H9 (cell line): ENCODE data around the gene MROH2A. TPM values are rescaled to one million over a fixed set of nuclear protein-coding genes. Genes with fewer than 3 reads are reported as not detected.

Experiments used
- DNase-seq: peaks from one replicate; pipeline ENCODE4 v3.0.0-alpha.2; 2017
- H2AFZ ChIP-seq: one replicate; pipeline ENCODE4 v1.6.1; 2013; ENCODE audit warnings: mild to moderate bottlenecking, low read length, control low read depth, moderate library complexity
- H2AK5ac ChIP-seq: 2 replicates; pipeline ENCODE4 v1.6.1; 2013; ENCODE audit warnings: low read length, control low read depth, mixed read lengths; ENCODE audit not compliant: insufficient read length
- H2BK120ac ChIP-seq: one replicate; pipeline ENCODE4 v1.6.1; 2013; ENCODE audit warnings: low read depth, mild to moderate bottlenecking, low read length, control low read depth, inconsistent platforms; ENCODE audit not compliant: poor library complexity, severe bottlenecking
- H2BK12ac ChIP-seq: 2 replicates; pipeline ENCODE4 v1.6.1; 2013; ENCODE audit warnings: low read length, control low read depth, mixed read lengths, low read depth; ENCODE audit not compliant: insufficient read length
- H2BK15ac ChIP-seq: 2 replicates; pipeline ENCODE4 v1.6.1; 2013; ENCODE audit warnings: low read depth, low read length, control low read depth
- H2BK20ac ChIP-seq: one replicate; pipeline ENCODE4 v1.6.1; 2013; ENCODE audit warnings: low read depth, mild to moderate bottlenecking, low read length, control low read depth, inconsistent platforms; ENCODE audit not compliant: poor library complexity, severe bottlenecking
- H2BK5ac ChIP-seq: 2 replicates; pipeline ENCODE4 v1.6.1; 2013; ENCODE audit warnings: low read length, control low read depth, mixed read lengths; ENCODE audit not compliant: insufficient read length
- H3K14ac ChIP-seq: 2 replicates; pipeline ENCODE4 v1.6.1; 2013; ENCODE audit warnings: low read length, control low read depth; ENCODE audit not compliant: insufficient read depth
- H3K18ac ChIP-seq: 2 replicates; pipeline ENCODE4 v1.6.1; 2013; ENCODE audit warnings: low read depth, mild to moderate bottlenecking, mixed read lengths, low read length, control low read depth; ENCODE audit not compliant: insufficient read length
- H3K23ac ChIP-seq: 2 replicates; pipeline ENCODE4 v1.6.1; 2013; ENCODE audit warnings: low read length, control low read depth, mixed read lengths, low read depth; ENCODE audit not compliant: insufficient read length
- H3K23me2 ChIP-seq: 2 replicates; pipeline ENCODE4 v1.6.1; 2013; ENCODE audit warnings: low read depth, mild to moderate bottlenecking, mixed read lengths, low read length, control low read depth; ENCODE audit not compliant: insufficient read length, poor library complexity, severe bottlenecking
- H3K27ac ChIP-seq: 2 replicates; pipeline ENCODE4 v1.5.1; 2013; ENCODE audit warnings: low read length, control low read depth, mixed read lengths, low read depth; ENCODE audit not compliant: insufficient read length
- H3K27me3 ChIP-seq: 2 replicates; pipeline ENCODE4 v1.6.1; 2013; ENCODE audit warnings: low read length, control low read depth, inconsistent platforms; ENCODE audit not compliant: insufficient read depth
- H3K4ac ChIP-seq: 2 replicates; pipeline ENCODE4 v1.6.1; 2013; ENCODE audit warnings: low read depth, mild to moderate bottlenecking, control low read depth, inconsistent platforms, low read length, moderate library complexity
- H3K4me1 ChIP-seq: 2 replicates; pipeline ENCODE4 v1.6.1; 2013; ENCODE audit warnings: low read length, control low read depth, inconsistent platforms; ENCODE audit not compliant: insufficient read depth
- H3K4me2 ChIP-seq: 2 replicates; pipeline ENCODE4 v1.6.1; 2013; ENCODE audit warnings: low read length, control low read depth, mixed read lengths; ENCODE audit not compliant: insufficient read length, insufficient read depth
- H3K56ac ChIP-seq: 2 replicates; pipeline ENCODE4 v1.6.1; 2013; ENCODE audit warnings: low read depth, mild to moderate bottlenecking, mixed read lengths, low read length, control low read depth; ENCODE audit not compliant: insufficient read length
- H3K79me1 ChIP-seq: 2 replicates; pipeline ENCODE4 v1.6.1; 2013; ENCODE audit warnings: low read depth, mild to moderate bottlenecking, moderate library complexity, low read length, control low read depth, inconsistent platforms; ENCODE audit not compliant: insufficient read depth, poor library complexity, severe bottlenecking
- H3K79me2 ChIP-seq: 2 replicates; pipeline ENCODE4 v1.6.1; 2013; ENCODE audit warnings: low read length, control low read depth, inconsistent platforms; ENCODE audit not compliant: insufficient read depth
- H3K9ac ChIP-seq: 2 replicates; pipeline ENCODE4 v1.6.1; 2013; ENCODE audit warnings: low read length, control low read depth, mixed read lengths; ENCODE audit not compliant: insufficient read length; ENCODE audit errors: extremely low read depth
- H3K9me3 ChIP-seq: one replicate; pipeline ENCODE4 v1.6.1; 2013; ENCODE audit warnings: low read depth, low read length, inconsistent platforms; ENCODE audit not compliant: control insufficient read depth
- H3T11ph ChIP-seq: one replicate; pipeline ENCODE4 v1.6.1; 2013; ENCODE audit warnings: mild to moderate bottlenecking, low read length, control low read depth, inconsistent platforms
- H4K20me1 ChIP-seq: one replicate; pipeline ENCODE4 v1.6.1; 2013; ENCODE audit not compliant: control insufficient read depth, insufficient read length, insufficient read depth
- H4K5ac ChIP-seq: 2 replicates; pipeline ENCODE4 v1.6.1; 2013; ENCODE audit warnings: low read depth, mild to moderate bottlenecking, mixed read lengths, low read length, control low read depth; ENCODE audit not compliant: insufficient read length
- H4K8ac ChIP-seq: replicated peaks from 2 replicates; pipeline ENCODE4 v1.6.1; 2013; ENCODE audit warnings: low read length, control low read depth, mixed read lengths, low read depth; ENCODE audit not compliant: insufficient read length
- H4K91ac ChIP-seq: 2 replicates; pipeline ENCODE4 v1.6.1; 2013; ENCODE audit warnings: low read depth, mild to moderate bottlenecking, moderate library complexity, mixed read lengths, low read length, control low read depth; ENCODE audit not compliant: insufficient read length
- H3K27ac Mint-ChIP-seq, 3 experiments: 2 replicates in 2 of 3; 3 replicates in 1 of 3; pipeline ENCODE4 v1.8.0; 2020 to 2021; ENCODE audit warnings: mixed read lengths in 3 of 3, mild to moderate bottlenecking in 1 of 3, moderate library complexity in 1 of 3
- H3K27me3 Mint-ChIP-seq: 2 replicates; pipeline ENCODE4 v1.8.0; 2021; ENCODE audit warnings: low read depth, mild to moderate bottlenecking, moderate library complexity, mixed read lengths
- H3K36me3 Mint-ChIP-seq, 3 experiments: 2 replicates in 2 of 3; 3 replicates in 1 of 3; pipeline ENCODE4 v1.8.0; 2020 to 2021; ENCODE audit warnings: low read depth in 3 of 3, mixed read lengths in 3 of 3; ENCODE audit not compliant: insufficient read depth in 1 of 3
- H3K4me1 Mint-ChIP-seq, 2 experiments: 2 replicates each; pipeline ENCODE4 v1.8.0; 2020; ENCODE audit warnings: mixed read lengths in 2 of 2
- H3K4me3 Mint-ChIP-seq, 2 experiments: 2 replicates in 1 of 2; 3 replicates in 1 of 2; pipeline ENCODE4 v1.8.0; 2020 to 2021; ENCODE audit warnings: mild to moderate bottlenecking in 2 of 2, mixed read lengths in 2 of 2, moderate library complexity in 1 of 2
- H3K9me3 Mint-ChIP-seq, 2 experiments: 2 replicates in 1 of 2; 3 replicates in 1 of 2; pipeline ENCODE4 v1.8.0; 2020; ENCODE audit warnings: mild to moderate bottlenecking in 2 of 2, mixed read lengths in 2 of 2, moderate library complexity in 1 of 2
- WGBS: extraction: QIAGEN DNeasy Blood & Tissue Kit; methylation state at CpG from one replicate; pipeline ENCODE4 v1.1.7; 2013; ENCODE audit warnings: missing lambda C conversion rate, low lambda C conversion rate, mixed read lengths; ENCODE audit not compliant: insufficient read length; ENCODE audit errors: extremely low coverage; 5-methylcytosine and 5-hydroxymethylcytosine counted together
- total RNA-seq: library from RNA; stranded (reverse); gene quantifications from 2 replicates; pipeline ENCODE4 v1.2.1, GENCODE V29; 2021
- TF ChIP-seq, protein P1 (sequence below): fragments of 200-600 bp; sonication (generic); conservative IDR thresholded peaks from 3 replicates; pipeline ENCODE4 v1.8.0; 2021; ENCODE audit warnings: antibody characterized with exemption, mild to moderate bottlenecking

MROH2A gene
- total RNA-seq, 1 experiment from 2014 or later: not detected

DNA sequence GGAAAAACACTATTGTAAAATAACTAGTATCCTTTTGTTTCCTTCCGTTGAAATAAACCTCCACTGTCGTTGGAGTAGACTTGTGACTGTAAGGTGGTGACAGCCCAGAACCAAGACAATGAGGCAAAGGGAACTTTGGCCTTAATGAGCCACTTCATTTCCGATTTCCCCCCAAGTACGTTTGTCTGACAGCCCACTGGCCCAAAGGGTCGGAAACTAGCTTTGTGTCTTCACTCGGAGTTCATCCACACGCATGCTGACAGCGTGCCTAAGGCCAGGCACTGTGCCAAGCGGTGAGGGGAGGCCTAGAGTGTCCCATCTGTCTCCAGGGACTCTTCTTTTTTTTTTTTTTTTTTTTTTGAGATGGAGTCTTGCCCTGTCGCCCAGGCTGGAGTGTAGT lies 55.2 kb downstream of the MROH2A start:
- H3K23ac ChIP-seq: no peak overlapping the region
- no peak overlapping the region for H4K91ac ChIP-seq
- H3K9me3 Mint-ChIP-seq: no peaks in the 10 kb centered on the region
- H3K14ac ChIP-seq: no peak overlapping the region
- H2BK120ac ChIP-seq: no peak overlapping the region
- no peaks in the 10 kb centered on the region for H3K4me1 ChIP-seq
- H3T11ph ChIP-seq: no peak overlapping the region
- H3K4ac ChIP-seq: no peak overlapping the region
- H3K27me3 ChIP-seq: no peaks in the 10 kb centered on the region
- no peaks in the 10 kb centered on the region for H3K27me3 Mint-ChIP-seq
- no peak overlapping the region for H2BK20ac ChIP-seq
- H4K5ac ChIP-seq: no peak overlapping the region
- H3K79me2 ChIP-seq: no peaks in the 10 kb centered on the region; the same call in 1 of the 2 replicates
- H3K27ac ChIP-seq: no peak overlapping the region
- H3K4me1 Mint-ChIP-seq: peaks cover 6 to 11% of the 10 kb centered on the region in 2 experiments
- peak; percentile 22 for DNase-seq
- no peak overlapping the region for H2AK5ac ChIP-seq
- no peak overlapping the region for H2AFZ ChIP-seq
- H2BK12ac ChIP-seq: no peak overlapping the region
- H3K4me2 ChIP-seq: no peak overlapping the region
- H4K8ac ChIP-seq: no peak overlapping the region
- no peak overlapping the region for H3K9ac ChIP-seq
- TF ChIP-seq, protein P1, sequence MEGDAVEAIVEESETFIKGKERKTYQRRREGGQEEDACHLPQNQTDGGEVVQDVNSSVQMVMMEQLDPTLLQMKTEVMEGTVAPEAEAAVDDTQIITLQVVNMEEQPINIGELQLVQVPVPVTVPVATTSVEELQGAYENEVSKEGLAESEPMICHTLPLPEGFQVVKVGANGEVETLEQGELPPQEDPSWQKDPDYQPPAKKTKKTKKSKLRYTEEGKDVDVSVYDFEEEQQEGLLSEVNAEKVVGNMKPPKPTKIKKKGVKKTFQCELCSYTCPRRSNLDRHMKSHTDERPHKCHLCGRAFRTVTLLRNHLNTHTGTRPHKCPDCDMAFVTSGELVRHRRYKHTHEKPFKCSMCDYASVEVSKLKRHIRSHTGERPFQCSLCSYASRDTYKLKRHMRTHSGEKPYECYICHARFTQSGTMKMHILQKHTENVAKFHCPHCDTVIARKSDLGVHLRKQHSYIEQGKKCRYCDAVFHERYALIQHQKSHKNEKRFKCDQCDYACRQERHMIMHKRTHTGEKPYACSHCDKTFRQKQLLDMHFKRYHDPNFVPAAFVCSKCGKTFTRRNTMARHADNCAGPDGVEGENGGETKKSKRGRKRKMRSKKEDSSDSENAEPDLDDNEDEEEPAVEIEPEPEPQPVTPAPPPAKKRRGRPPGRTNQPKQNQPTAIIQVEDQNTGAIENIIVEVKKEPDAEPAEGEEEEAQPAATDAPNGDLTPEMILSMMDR: no peak
- no peak overlapping the region for H3K18ac ChIP-seq
- peak overlapping the region in 1 of 3 experiments; percentile 91; a peak in 1 of 7 replicates for H3K27ac Mint-ChIP-seq
- H2BK5ac ChIP-seq: no peak overlapping the region
- H2BK15ac ChIP-seq: no peak overlapping the region
- peaks cover 29 to 44% (median 41%) of the 10 kb centered on the region in 3 experiments for H3K36me3 Mint-ChIP-seq
- H3K56ac ChIP-seq: no peak overlapping the region
- H3K9me3 ChIP-seq: no peaks in the 10 kb centered on the region
- H3K4me3 Mint-ChIP-seq: no peak overlapping the region
- WGBS: no CpG with 5 or more reads among the region's 10 CpGs
- peaks cover 4% of the 10 kb centered on the region for H4K20me1 ChIP-seq
- H3K79me1 ChIP-seq: peaks cover 3% of the 10 kb centered on the region
- no peaks in the 10 kb centered on the region for H3K23me2 ChIP-seq
